ENCODE results near the gene DCTN4.

DNA sequence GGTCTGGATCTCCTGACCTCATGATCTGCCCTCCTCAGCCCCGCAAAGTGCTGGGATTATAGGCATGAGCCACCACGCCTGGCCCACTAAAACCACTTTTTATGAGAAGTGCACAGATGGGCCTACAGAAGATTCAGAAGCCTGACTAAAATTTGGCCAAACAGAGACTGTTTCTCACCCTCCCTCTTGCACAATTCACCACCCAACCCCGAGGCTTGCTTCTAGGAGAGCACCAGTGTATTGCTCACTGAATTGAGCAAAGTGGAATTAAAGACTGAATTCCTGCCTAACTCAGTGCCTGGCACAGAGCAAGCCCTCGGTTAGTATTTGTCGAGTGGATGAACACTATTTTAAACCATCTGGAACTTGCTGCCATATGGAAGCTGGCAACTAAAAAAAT, 3.4 kb upstream of the DCTN4 start:
- TF ChIP-seq, protein P1, sequence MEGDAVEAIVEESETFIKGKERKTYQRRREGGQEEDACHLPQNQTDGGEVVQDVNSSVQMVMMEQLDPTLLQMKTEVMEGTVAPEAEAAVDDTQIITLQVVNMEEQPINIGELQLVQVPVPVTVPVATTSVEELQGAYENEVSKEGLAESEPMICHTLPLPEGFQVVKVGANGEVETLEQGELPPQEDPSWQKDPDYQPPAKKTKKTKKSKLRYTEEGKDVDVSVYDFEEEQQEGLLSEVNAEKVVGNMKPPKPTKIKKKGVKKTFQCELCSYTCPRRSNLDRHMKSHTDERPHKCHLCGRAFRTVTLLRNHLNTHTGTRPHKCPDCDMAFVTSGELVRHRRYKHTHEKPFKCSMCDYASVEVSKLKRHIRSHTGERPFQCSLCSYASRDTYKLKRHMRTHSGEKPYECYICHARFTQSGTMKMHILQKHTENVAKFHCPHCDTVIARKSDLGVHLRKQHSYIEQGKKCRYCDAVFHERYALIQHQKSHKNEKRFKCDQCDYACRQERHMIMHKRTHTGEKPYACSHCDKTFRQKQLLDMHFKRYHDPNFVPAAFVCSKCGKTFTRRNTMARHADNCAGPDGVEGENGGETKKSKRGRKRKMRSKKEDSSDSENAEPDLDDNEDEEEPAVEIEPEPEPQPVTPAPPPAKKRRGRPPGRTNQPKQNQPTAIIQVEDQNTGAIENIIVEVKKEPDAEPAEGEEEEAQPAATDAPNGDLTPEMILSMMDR (IDR thresholded peaks at IDR 0.05): no peak
- no peak for TF ChIP-seq POLR2AphosphoS5 (IDR thresholded peaks at IDR 0.05)
